Erythroblast (primary cell): ENCODE results near the gene HEXIM2.

Source experiments
- DNase-seq, 2 experiments: peaks; one replicate each; lab custom pipeline; 2025; lab: John Stamatoyannopoulos, UW
- GATA1 ChIP-seq: IDR thresholded peaks from 2 replicates; pipeline ENCODE4 v1.6.1; 2011; ENCODE audit warnings: low read depth, mild to moderate bottlenecking, control low read depth, low read length, moderate library complexity
- POLR2A ChIP-seq: IDR thresholded peaks from 2 replicates; pipeline ENCODE4 v1.6.1; 2011; ENCODE audit warnings: mild to moderate bottlenecking, low read length

Gene HEXIM2, protein sequence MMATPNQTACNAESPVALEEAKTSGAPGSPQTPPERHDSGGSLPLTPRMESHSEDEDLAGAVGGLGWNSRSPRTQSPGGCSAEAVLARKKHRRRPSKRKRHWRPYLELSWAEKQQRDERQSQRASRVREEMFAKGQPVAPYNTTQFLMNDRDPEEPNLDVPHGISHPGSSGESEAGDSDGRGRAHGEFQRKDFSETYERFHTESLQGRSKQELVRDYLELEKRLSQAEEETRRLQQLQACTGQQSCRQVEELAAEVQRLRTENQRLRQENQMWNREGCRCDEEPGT

GRCh38 chr17:45161288-45162024 is at the start of gene HEXIM2:
TSS of gene HEXIM2 (plus strand) at chr17:45161875. CDS start at chr17:45162794, 919 bp downstream.
- DNase-seq, result peak; percentile 100

GRCh38 chr17:45112559-45113423 is 48.9 kb upstream of the HEXIM2 start:
- no peak for DNase-seq
- TF ChIP-seq GATA1, result no peak
- no peak for TF ChIP-seq POLR2A

More at GRCh38 chr17:45161288-45162024, at the start of gene HEXIM2:
- TF ChIP-seq POLR2A (peak; percentile 98), GATA1 (no peak)

DNA sequence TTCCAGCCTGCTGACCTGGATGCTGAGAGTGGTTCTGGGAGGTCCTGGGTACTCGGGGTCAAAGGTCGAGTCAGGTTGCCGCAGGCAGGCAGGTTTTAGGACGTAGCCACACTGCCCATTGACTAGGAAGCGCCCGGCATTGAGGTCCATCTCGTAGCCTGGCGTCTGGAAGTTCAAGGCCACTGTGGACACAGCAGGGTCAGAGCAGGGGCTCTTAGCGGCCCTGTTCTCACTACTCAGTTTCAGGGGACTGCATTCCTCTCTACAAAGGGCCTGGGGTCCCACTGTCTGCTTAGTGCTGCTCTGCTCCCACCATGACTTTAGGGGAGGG is 48.3 kb upstream of the HEXIM2 start:
- no peak for TF ChIP-seq POLR2A
- TF ChIP-seq GATA1, result no peak
- DNase-seq, result no peak

GRCh38 chr17:45114117-45114932 is 47.4 kb upstream of the HEXIM2 start:
- DNase-seq, result no peak

GRCh38 chr17:45115015-45115625 is 46.6 kb upstream of the HEXIM2 start:
- TF ChIP-seq GATA1 (no peak), POLR2A (no peak)
- DNase-seq, result no peak

More at GRCh38 chr17:45114117-45114932, 47.4 kb upstream of the HEXIM2 start:
- TF ChIP-seq GATA1 (no peak), POLR2A (no peak)

DNA sequence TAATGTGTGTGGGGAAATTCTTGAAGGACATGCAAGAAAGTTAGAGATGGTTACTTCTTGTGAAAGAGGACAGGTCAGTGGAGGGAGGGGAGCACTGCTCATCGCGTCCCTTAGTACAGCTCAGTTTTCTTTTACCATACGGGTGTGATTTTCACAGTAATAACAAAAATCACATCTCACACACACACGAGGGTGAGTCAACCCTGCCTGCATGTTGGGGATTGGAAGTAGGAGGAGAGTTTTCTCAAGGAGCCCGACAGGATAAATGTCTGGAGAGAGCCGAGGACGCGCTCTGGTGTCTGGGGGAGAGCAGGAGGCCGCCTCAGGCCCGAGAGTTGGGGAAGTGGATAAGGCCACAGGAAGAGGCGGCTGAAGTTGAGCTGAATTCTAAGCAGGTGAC is 45.8 kb upstream of the HEXIM2 start:
- TF ChIP-seq POLR2A, result no peak
- no peak for TF ChIP-seq GATA1
- no peak for DNase-seq

GRCh38 chr17:45116434-45117016 is 45.1 kb upstream of the HEXIM2 start:
- TF ChIP-seq GATA1, result no peak
- TF ChIP-seq POLR2A, result no peak
- no peak for DNase-seq

DNA sequence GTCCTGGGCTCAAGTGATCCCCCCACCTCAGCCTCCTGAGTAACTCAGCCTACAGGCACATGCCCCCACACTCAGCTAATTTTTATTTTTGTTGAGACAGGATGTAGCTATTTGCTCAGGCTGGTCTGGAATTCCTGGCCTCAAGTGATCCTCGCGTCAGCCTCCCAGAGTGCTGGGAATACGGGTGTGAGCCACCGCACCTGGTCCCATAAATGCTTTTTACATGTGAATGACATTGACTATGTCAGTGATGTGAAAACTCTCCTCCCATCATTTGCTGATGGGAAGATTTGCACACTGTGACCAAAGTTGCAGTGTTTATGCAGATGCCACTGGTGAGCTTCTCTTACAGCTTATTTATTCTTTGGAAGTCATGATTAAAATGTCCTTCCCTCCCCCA is 44.3 kb upstream of the HEXIM2 start:
- TF ChIP-seq GATA1 (no peak), POLR2A (no peak)
- DNase-seq, result no peak

- no peak for DNase-seq
- TF ChIP-seq GATA1 (no peak), POLR2A (no peak)
These were observed 43.6 kb upstream of the HEXIM2 start for GRCh38 chr17:45117848-45118646.

DNA sequence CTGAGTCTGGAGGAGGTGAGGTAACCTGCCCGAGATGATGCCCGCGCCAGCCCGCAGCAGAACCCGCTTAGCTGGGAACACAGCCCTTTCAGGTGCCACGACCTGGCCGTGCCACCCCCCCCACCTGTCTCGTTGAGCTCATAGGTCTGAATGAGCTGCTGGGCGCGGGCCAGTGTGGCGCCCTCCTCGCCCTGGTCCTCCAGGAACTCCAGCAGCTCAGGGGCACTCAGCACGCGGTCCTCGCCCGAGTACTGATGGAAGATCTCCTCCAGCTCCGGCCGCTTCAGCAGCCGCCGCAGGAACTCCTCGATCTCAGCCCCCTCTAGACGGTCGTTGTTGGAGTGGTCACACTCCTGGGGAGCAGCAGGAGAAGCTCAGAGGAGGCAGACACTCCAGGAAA is 43.0 kb upstream of the HEXIM2 start:
- TF ChIP-seq GATA1, result no peak
- no peak for TF ChIP-seq POLR2A

DNA sequence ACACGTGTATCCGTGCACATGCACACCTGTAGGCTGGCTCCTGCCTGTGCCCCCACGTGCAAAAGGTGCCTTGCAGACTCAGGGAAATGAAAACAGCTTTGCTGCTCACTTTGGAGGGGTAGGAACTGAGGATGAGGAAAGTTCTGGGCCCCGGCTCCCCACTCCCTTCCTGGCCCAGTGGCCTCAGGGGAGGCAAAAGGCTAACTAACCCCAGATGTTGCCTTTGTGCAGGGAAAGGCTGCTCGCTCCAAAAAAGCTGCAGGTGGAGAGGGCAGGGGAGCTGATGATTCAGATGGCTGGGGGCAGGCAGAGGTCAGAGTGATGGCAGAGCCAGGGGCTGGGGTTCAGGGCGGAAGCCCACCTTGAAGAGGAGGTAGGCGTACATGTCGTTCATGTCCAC is 41.7 kb upstream of the HEXIM2 start:
- TF ChIP-seq POLR2A (no peak), GATA1 (no peak)
- DNase-seq, result no peak

More for the DNA sequence above, 43.0 kb upstream of the HEXIM2 start:
- no peak for DNase-seq

- DNase-seq, result no peak
- TF ChIP-seq POLR2A (no peak), GATA1 (no peak)
These were observed 41.1 kb upstream of the HEXIM2 start for GRCh38 chr17:45120558-45120957.
